ENCODE results near the gene SELENOK. TPM values are rescaled to one million over a fixed set of nuclear protein-coding genes. Genes with fewer than 3 reads are reported as not detected.
A peak's percentile ranks its signal among the peaks of the same experiment; 100 is the strongest.

The SELENOK gene
- total and polyA plus RNA-seq, 2 of the 13 experiments (the other 11 are each of a cell fraction or from before 2014, with no cell fraction given), result 67.0 to 81.0 TPM

- TF ChIP-seq ZSCAN5A (CRISPR knock-in tag; IDR thresholded peaks at IDR 0.05; ENCODE audit: borderline replicate concordance) (peak; percentile 43; the same call in 1 of the 2 replicates), ZFAT (CRISPR knock-in tag; conservative IDR thresholded peaks at IDR 0.05) (0 out of 2 replicates have a peak, but pooled peaks have one; percentile 51), ZNF510 (CRISPR knock-in tag; IDR thresholded peaks at IDR 0.05; ENCODE audit: low read depth) (no peak), POLR2G (IDR thresholded peaks at IDR 0.05; ENCODE audit: low read depth, low read length) (peak; percentile 65; the same call in 1 of the 2 replicates), ZNF792 (CRISPR knock-in tag; IDR thresholded peaks at IDR 0.05) (peak; percentile 59; the same call in 1 of the 2 replicates), ZNF350 (CRISPR knock-in tag; IDR thresholded peaks at IDR 0.05; ENCODE audit: borderline replicate concordance, low read depth) (peak; percentile 52; the same call in 1 of the 2 replicates), LRRFIP1 (CRISPR knock-in tag; conservative IDR thresholded peaks at IDR 0.05) (no peak), U2AF2 (IDR thresholded peaks at IDR 0.05; ENCODE audit: low read depth, low read length) (no peak), ZNF160 (CRISPR knock-in tag; IDR thresholded peaks at IDR 0.05) (peak; percentile 77; the same call in 1 of the 2 replicates), TRAFD1 (CRISPR knock-in tag; IDR thresholded peaks at IDR 0.05; ENCODE audit: borderline replicate concordance) (no peak; the same call in 1 of the 2 replicates), ZNF891 (CRISPR knock-in tag; IDR thresholded peaks at IDR 0.05) (peak; percentile 13; the same call in 1 of the 2 replicates), RCOR2 (CRISPR knock-in tag; IDR thresholded peaks at IDR 0.05) (peak; percentile 88; the same call in 1 of the 2 replicates), GATA4 (IDR thresholded peaks at IDR 0.05; ENCODE audit: borderline replicate concordance, low read depth) (peak; percentile 79; the same call in 1 of the 2 replicates), KMT2A (CRISPR knock-in tag; IDR thresholded peaks at IDR 0.05) (0 out of 2 replicates have a peak, but pooled peaks have one; percentile 21), MBD4 (IDR thresholded peaks at IDR 0.05; ENCODE audit: borderline replicate concordance, low read length) (no peak)
- TF ChIP-seq, protein P1, sequence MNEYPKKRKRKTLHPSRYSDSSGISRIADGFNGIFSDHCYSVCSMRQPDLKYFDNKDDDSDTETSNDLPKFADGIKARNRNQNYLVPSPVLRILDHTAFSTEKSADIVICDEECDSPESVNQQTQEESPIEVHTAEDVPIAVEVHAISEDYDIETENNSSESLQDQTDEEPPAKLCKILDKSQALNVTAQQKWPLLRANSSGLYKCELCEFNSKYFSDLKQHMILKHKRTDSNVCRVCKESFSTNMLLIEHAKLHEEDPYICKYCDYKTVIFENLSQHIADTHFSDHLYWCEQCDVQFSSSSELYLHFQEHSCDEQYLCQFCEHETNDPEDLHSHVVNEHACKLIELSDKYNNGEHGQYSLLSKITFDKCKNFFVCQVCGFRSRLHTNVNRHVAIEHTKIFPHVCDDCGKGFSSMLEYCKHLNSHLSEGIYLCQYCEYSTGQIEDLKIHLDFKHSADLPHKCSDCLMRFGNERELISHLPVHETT (CRISPR knock-in tag; conservative IDR thresholded peaks at IDR 0.05), result no peak
- TF ChIP-seq, protein P2, sequence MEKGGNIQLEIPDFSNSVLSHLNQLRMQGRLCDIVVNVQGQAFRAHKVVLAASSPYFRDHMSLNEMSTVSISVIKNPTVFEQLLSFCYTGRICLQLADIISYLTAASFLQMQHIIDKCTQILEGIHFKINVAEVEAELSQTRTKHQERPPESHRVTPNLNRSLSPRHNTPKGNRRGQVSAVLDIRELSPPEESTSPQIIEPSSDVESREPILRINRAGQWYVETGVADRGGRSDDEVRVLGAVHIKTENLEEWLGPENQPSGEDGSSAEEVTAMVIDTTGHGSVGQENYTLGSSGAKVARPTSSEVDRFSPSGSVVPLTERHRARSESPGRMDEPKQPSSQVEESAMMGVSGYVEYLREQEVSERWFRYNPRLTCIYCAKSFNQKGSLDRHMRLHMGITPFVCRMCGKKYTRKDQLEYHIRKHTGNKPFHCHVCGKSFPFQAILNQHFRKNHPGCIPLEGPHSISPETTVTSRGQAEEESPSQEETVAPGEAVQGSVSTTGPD (CRISPR knock-in tag; IDR thresholded peaks at IDR 0.05), result peak; percentile 91
These were observed 49.0 kb downstream of the SELENOK start (continued) for GRCh38 chr3:53842436-53843194.
